Endothelial cell of umbilical vein (primary cell): ENCODE measurements around the gene CCDC61.

Experiments
- CTCF ChIP-seq, 2 donors: IDR thresholded peaks; 1 replicate in 1 of 2; 2 replicates in 1 of 2; pipeline ENCODE4 v1.5.1; 2011; ENCODE audit warnings: low read length in 2 of 2, mild to moderate bottlenecking in 2 of 2, moderate library complexity in 2 of 2, control low read depth in 1 of 2, inconsistent platforms in 1 of 2, low read depth in 1 of 2; ENCODE audit not compliant: insufficient read depth in 1 of 2; ENCODE audit errors: extremely low read depth in 1 of 2
- FOS ChIP-seq: IDR thresholded peaks from 2 replicates; pipeline ENCODE4 v1.6.1; 2011; ENCODE audit warnings: mild to moderate bottlenecking, low read length, moderate library complexity, borderline replicate concordance; ENCODE audit not compliant: insufficient read depth
- JUN ChIP-seq: IDR thresholded peaks from 2 replicates; pipeline ENCODE4 v1.6.1; 2011; ENCODE audit warnings: borderline replicate concordance, low read depth; ENCODE audit not compliant: insufficient read length, insufficient read depth
- MAX ChIP-seq: IDR thresholded peaks from 2 replicates; pipeline ENCODE4 v1.6.1; 2011; ENCODE audit not compliant: insufficient read depth, insufficient read length
- POLR2A ChIP-seq: IDR thresholded peaks from 2 replicates; pipeline ENCODE4 v1.6.1; 2012; ENCODE audit warnings: low read depth, mild to moderate bottlenecking, control low read depth, low read length
- POLR2AphosphoS5 ChIP-seq: IDR thresholded peaks from 2 replicates; pipeline ENCODE4 v1.6.1; 2012; ENCODE audit warnings: low read depth, mild to moderate bottlenecking, control low read depth, low read length, moderate library complexity; ENCODE audit not compliant: insufficient read depth

- TF ChIP-seq POLR2A, result no peak
- TF ChIP-seq CTCF (IDR thresholded peaks at IDR 0.05; ENCODE audit: extremely low read depth in 1 of 2, insufficient read depth in 1 of 2, low read depth in 1 of 2, low read length in 2 of 2), result no peak
- no peak for TF ChIP-seq POLR2AphosphoS5
- TF ChIP-seq FOS, result no peak
- no peak for TF ChIP-seq MAX
- no peak for TF ChIP-seq JUN
Measured at GRCh38 chr19:46014941-46015686, 19.8 kb downstream of the CCDC61 start.
